ENCODE data around the gene NELFA. TPM values are rescaled to one million over a fixed set of nuclear protein-coding genes. Genes with fewer than 3 reads are reported as not detected.

NELFA gene
- 21.9 and 24.2 TPM in 2 replicates for total RNA-seq

GRCh38 chr4:2008921-2009650, at the start of gene NELFA:
Gene NELFA (minus strand): TSS chr4:2008974. CDS start chr4:2008959, 15 bp downstream.

Other genes starting within 250 kb of the NELFA start
- 16.4 and 164 TPM in 2 replicates for gene FGFR3, start 215.7 kb downstream of the NELFA start, total RNA-seq
- gene LETM1, start 152.8 kb downstream of the NELFA start, total RNA-seq: 131 and 146 TPM in 2 replicates
- 41.4 and 54.0 TPM in 2 replicates for gene NSD2, start 137.6 kb downstream of the NELFA start, total RNA-seq
- gene NAT8L, start 50.4 kb upstream of the NELFA start, total RNA-seq: 0.34 and 0.36 TPM in 2 replicates
- gene HAUS3, start 233.1 kb upstream of the NELFA start, total RNA-seq: 10.6 and 14.0 TPM in 2 replicates
- gene POLN, start 233.1 kb upstream of the NELFA start, total RNA-seq: 1.4 and 4.1 TPM in 2 replicates